ENCODE data around the gene ADM5.

The ADM5 gene

GRCh38 chr19:49658566-49659442 is 30.6 kb upstream of the ADM5 start:
- no peak for DNase-seq

DNA sequence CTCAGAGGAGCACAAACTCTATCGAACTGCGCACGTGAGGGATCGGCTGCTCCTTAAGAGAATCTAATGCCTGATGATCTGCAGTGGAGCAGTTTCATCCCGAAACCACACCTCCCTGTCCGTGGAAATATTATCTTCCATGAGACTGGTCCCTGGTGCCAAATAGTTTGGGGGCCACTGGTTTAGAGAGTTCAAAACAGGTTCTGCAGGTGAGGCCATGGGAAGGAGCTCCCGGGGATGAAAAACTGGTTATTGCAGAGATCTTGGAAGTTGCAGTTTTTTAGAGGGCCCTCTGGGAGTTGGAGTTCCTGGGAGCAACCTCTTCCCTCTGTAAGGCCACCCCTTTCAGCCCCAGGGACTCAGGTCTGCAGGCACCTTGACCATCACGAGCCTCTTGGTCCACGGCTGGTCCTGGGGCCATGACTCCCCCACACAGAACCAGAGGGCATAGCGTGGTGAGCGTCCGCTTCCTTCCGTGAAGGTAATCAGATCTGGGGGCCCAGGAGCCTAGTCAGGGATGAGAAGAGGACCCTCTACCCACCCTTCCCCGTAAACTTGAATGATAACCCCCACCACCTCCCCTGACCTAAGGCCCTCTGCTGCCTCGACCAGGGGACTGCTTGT is 28.9 kb upstream of the ADM5 start:
- DNase-seq = no peak

GRCh38 chr19:49662011-49662410 is 27.4 kb upstream of the ADM5 start:
- DNase-seq = no peak

- no peak for DNase-seq
Measured at GRCh38 chr19:49663224-49663623, 26.2 kb upstream of the ADM5 start.

DNA sequence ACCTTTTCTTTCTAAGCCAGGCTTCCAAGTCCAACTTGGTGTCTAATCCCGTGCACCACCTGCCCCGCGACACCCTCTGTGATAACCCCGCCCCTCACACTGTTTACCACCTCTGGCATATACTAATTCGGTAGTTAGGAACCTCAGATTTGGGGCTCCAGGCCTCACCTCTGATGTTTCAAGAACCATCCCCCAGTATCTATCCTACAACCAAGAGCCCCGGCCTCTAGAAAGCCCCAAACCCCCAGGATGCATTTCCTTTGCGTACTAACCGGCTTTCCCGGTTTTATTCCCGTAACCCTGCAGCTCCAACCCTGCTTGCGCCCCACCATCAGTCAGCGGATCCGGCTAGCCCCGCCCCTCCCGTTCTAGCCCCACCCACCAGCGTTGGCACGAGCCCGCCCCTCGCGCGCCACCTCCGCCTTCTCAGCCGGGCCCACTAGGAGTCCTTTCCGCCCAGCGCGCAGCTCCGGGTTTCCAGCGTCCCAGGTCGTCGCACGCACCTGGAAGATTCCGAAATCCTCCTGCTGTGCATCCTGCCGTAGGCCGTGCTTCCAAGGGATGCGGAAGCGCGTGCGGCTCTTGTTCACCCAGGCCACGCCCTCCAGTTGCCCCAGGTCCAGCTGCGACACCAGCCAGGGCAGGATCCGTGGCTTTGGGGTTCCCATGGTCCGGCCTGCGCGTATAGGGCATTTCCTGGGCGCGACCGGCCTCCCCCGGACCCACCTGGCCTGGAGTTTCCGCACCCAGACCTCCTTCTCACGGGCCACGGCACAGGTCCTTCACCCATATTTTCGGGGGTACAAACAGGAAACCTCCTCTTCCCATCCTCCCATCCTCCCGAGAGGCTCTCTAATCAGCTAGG is 25.0 kb upstream of the ADM5 start:
- DNase-seq = peak; percentile 71 to 75

- DNase-seq = no peak
Measured at GRCh38 chr19:49665036-49665350, 24.4 kb upstream of the ADM5 start.

DNA sequence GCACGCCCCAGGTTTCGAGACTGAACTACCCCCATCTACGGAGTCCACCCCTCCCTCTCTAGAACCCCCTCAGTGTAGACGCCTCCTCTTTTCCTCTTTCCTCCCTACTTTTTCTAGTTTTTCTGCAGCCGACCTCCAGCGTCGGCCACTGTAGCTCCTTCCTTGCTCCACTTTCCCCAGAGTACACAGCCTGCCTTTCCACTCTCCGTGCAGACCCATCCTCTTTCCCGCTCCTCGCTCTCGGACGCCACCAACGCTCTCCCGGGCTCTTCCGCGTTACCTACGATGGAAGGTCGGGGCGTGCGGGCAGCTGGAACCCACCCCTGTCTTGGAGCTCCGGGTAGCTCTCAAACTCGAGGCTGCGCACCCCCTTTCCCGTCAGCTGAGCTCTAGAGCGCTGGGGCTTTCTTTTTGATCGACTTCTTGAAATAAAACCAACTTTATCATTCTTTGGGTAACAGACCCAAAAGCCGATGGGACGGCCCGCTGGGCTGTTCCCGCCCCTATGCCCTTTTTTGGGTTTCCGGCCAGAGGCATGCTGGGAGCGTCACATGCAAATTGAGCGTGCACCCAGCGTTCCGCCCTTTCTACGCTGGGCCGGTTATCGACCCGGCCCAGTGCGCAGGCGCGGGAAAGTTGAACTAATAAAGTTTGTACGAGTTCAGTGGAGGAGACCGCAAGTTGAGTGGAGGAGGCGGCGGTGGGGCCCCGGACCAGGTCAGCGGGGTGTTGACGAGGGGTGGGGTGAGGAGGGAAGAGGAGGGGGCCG is 23.9 kb upstream of the ADM5 start, which contains the start of the genes BCL2L12 and IRF3:
Gene BCL2L12 (plus strand): TSS at position 583 of the 769 bp plus-strand sequence. CDS start 760 bp downstream, outside the sequence.
Gene IRF3 (minus strand): TSS at position 507 of the 769 bp plus-strand sequence. CDS start 1,019 bp downstream, outside the sequence.
- DNase-seq = peak; percentile 98

DNA sequence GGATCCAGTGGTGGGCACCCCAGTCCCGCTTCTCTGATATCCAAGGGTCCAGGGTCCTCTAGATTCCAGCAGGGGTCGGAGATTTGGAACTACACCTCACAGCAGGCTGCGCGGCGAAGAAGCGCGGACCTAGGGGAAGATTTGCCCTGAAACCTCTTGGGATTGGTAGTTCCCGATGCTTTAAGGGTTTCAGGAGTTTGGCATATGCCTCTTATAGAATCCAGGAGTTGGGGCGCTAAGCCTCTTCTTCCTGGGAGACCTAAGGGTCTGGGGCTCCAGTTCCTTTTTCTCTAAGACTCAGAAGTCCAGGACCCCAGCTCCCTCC is 23.3 kb upstream of the ADM5 start:
- no peak for DNase-seq

DNA sequence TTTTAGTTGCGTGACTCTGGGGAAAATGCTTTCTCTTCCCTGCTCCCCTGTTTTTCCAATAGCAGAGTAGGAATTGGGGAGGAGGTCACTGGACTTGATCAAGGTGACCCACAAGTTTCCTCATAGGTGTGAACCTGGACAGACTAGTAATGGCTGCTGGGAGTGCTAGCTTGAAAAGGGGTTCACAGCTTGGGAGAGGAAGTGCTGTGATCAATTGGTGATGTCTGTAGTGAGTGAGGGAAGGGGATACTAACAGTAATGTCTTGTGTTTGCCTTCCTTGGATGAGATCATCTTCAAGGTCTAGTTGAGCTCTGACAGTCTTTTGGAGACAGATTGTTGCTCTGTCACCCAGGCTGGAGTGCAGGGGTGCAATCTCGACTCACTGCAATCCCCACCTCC is 21.9 kb upstream of the ADM5 start:
- DNase-seq = no peak

- DNase-seq = peak; percentile 50 to 52
Measured at GRCh38 chr19:49669516-49669915, 19.9 kb upstream of the ADM5 start.

GRCh38 chr19:49672131-49672919 is 17.1 kb upstream of the ADM5 start:
- DNase-seq = peak; percentile 67 to 74

DNA sequence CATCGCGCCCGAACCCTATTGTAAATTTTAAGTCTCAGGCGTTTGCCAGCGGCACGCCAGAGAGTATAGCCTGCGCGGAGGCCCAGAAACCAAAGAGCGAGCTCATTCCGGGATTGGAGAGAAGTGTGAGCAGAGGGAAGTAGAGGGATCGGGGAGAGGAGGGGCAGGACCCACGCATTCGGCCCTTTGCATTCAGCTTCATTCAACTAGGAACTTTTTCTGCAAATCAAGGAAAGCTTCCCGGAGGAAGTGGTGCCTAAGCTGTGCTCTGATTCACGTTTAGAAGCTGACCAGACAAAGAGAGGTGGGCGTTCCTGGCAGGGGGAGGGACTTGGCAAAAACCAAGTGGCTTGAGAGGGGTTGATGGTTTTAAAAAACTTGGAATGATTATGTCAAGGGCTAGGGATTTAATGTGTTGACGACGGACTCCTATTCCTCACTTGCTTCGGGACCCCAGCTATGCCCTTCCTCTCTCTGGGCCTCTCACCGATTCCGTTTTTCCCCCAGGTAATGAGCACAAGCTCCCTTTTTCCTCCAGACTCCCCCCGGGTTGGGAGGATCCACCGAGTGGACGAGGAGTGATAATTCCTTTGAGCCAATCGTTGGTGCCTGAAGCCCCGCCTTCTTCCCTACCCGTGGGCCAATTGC is 13.1 kb upstream of the ADM5 start:
- DNase-seq = peak; percentile 95 to 97

- peak; percentile 100 for DNase-seq
Measured at GRCh38 chr19:49676784-49677230, 12.6 kb upstream of the ADM5 start.

GRCh38 chr19:49677231-49677900 is 12.0 kb upstream of the ADM5 start, which contains the start of gene PRMT1:
PRMT1 (plus strand) TSS chr19:49677271; CDS start chr19:49677281, 10 bp downstream.
- peak in 1 of 2 donors; percentile 27 for DNase-seq

- peak; percentile 75 to 81 for DNase-seq
Measured at GRCh38 chr19:49677901-49678674, 11.3 kb upstream of the ADM5 start.

GRCh38 chr19:49678985-49679770 is 10.2 kb upstream of the ADM5 start:
- no peak for DNase-seq

DNA sequence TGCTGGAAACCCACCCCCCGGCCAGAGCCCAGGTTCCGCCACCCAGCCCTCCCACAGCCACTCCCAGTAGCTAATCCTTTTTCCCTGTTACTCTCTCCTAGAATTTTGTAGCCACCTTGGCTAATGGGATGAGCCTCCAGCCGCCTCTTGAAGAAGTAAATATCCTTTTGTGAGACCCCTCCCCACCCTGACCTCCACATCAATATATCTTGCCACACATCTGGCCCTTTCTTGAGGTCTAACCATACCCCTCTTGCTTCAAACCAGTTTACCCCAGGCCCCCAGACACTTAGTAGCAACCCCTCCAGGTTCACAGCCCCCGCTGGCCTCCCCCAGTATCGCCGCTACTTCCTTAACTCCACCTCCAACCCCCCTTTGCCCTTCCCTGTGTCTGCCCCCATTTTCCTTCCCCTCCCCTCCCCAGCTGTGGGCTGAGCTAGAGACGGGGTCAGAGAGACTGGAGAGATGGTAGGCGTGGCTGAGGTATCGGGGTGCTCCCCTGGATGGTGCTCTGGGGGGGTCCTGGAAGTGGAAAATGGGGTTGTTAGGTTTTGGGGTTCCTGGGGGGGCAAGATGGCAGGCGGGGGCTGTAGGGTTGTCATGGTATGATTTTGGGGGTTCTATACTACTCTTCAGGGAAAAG is 9.5 kb upstream of the ADM5 start:
- no peak for DNase-seq
